HG02588 (cell line): ENCODE results near the gene NDUFV1.
"Not testable (repeated sequence)": the region's sequence is repeated elsewhere in the genome, so short reads cannot be mapped to it uniquely, and the experiment has no call there.

ENCODE experiments used
- ATAC-seq: cut with Tn5 transposase; IDR thresholded peaks from one replicate; pipeline ENCODE4 v1.9.1; 2021; ENCODE audit warnings: mild to moderate bottlenecking, moderate library complexity; ENCODE audit not compliant: unreplicated experiment

Gene NDUFV1

DNA sequence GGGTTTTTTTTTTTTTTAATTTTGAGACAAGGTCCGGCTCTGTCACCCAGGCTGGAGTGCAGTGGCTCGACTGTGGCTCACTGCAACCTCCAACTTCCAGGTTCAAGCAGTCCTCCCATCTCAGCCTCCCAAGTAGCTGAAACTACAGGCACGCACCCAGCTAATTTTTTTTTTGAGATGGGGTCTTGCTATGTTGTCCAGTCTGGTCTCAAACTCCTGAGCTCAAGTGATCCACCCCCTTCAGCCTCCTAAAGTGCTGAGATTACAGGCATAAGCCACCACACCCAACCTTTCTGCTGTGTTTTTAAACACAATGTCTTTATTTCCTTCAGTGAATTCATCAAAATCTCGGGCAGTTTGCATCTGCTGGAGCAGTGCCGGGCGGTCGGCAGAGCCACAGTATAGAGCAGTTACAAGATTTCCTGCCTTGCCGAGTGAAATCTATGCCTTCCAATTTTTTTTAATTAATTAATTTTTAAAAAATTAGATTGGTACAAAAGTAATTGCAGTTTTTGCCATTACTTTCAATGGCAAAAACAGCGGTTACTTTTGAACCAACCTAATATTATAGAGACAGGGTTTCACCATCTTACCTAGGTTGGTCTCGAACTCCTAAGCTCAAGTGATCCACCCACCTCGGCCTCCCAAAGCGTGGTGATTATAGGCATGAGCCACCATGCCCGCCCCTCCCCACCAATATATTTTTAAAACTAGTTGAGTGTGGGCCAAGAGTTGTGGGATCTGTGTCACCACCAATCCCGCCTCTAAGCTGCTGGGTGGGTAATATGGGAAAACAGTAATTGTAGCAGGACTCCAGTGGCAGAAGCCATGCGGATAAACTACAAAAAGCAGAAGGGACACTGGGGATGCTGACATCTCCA, 46.5 kb downstream of the NDUFV1 start:
- no peak for ATAC-seq

GRCh38 chr11:67654225-67654624, 47.5 kb downstream of the NDUFV1 start:
- no peak for ATAC-seq

DNA sequence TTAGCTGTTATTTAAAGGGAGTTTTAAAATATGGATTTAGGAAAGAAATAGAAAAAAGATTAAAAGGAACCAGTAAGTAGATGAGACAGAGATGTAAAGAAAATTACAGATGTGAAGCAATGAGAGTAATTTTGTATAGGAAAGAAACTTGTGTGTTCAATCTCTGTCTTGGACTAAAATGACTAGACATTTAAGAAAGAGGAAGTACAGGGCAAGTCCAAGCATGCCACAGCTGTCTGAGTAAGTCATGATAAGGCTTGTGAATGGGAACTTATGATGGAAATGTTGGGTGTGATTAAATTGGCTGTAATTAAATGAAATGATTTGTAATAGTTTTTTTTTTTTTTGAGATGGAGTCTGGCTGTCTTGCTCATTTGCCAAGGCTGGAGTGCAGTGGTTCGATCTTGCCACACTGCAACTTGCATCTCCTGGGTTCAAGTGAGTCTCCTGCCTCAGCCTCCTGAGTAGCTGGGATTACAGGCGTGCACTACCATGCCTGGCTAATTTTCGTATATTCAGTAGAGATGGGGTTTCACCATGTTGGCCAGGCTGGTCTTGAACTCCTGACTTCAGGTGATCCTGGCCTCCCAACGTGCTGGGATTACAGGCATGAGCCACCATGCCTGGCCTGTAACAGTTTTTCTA, 49.7 kb downstream of the NDUFV1 start:
- no peak for ATAC-seq

DNA sequence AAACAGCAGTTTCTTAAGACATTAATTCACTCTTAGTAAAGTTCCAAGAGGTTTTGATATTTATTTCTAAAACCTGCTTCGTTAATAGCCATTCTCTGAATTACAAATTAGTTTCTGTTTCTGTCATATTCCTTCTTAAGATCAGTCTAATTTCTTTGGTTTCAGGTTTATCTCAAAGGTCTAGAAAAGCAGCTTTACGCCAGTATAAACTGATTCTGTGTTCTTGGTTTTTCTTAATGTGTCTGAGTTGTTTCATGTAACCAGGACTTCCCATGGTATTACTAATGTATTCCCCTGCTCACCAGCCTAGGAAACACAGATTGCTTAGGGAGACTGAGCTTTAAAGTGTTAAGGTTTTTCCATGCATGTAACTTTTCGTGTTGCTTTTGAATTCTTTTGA, 50.6 kb downstream of the NDUFV1 start:
- no peak for ATAC-seq

- not testable (repeated sequence) for ATAC-seq
Observed at GRCh38 chr11:67659651-67660165, 53.0 kb downstream of the NDUFV1 start.

- not testable (repeated sequence) for ATAC-seq
Observed at GRCh38 chr11:67660752-67661151, 54.0 kb downstream of the NDUFV1 start.
